Caco-2 (cell line): ENCODE results near the gene ZNF205. TPM values are rescaled to one million over a fixed set of nuclear protein-coding genes. Genes with fewer than 3 reads are reported as not detected.

ENCODE experiments used
- Bru-seq: library from RNA; stranded (reverse); fragments of 400-500 nt; gene quantifications from one replicate; lab custom pipeline; 2021; lab: Mats Ljungman, UMichigan
- BruChase-seq, 2 experiments: library from RNA; stranded (reverse); fragments of 400-500 nt; gene quantifications; one replicate each; lab custom pipeline; 2021; lab: Mats Ljungman, UMichigan
- BruUV-seq: library from RNA; stranded (reverse); fragments of 400-500 nt; replicated peaks from 2 replicates; lab custom pipeline; 2021; lab: Mats Ljungman, UMichigan
- CTCF ChIA-PET: fragments of 300-600 bp; sonication (Branson Sonifier 250); formaldehyde crosslinking; loops from one replicate; lab custom pipeline; 2022; ENCODE audit warnings: antibody characterized with exemption; lab: Charles Lee
- POLR2A ChIA-PET: fragments of 300-600 bp; sonication (Branson Sonifier 250); formaldehyde crosslinking; loops from one replicate; lab custom pipeline; 2022; ENCODE audit warnings: antibody characterized with exemption; lab: Charles Lee
- DNase-seq, 2 experiments: peaks; one replicate each; pipeline versions ENCODE4 v3.0.0 to v3.0.0-alpha.2; 2020 to 2022
- H3K27me3 ChIP-seq: replicated peaks from 2 replicates; pipeline ENCODE4 v1.6.0; 2011; ENCODE audit warnings: low read length; ENCODE audit not compliant: control insufficient read depth, insufficient read depth
- H3K36me3 ChIP-seq: 2 replicates; pipeline ENCODE4 v1.5.1; 2011; ENCODE audit warnings: low read length; ENCODE audit not compliant: control insufficient read depth, insufficient read depth
- H3K4me1 ChIP-seq: fragments of 250-450 bp; sonication (Bioruptor Pico); 2 replicates; pipeline ENCODE4 v1.5.1; 2020; ENCODE audit warnings: mild to moderate bottlenecking
- H3K4me3 ChIP-seq: 2 replicates; pipeline ENCODE4 v1.5.1; 2011; ENCODE audit warnings: low read depth, mild to moderate bottlenecking, control low read depth, low read length
- H3K9me3 ChIP-seq: fragments of 250-450 bp; sonication (Bioruptor Pico); 2 replicates; pipeline ENCODE4 v1.5.1; 2020; ENCODE audit warnings: mild to moderate bottlenecking, moderate library complexity
- H3K27ac Mint-ChIP-seq: one replicate; pipeline ENCODE4 v1.8.0; 2022; ENCODE audit warnings: mixed read lengths; ENCODE audit not compliant: unreplicated experiment
- H3K27me3 Mint-ChIP-seq: one replicate; pipeline ENCODE4 v1.8.0; 2022; ENCODE audit warnings: mixed read lengths; ENCODE audit not compliant: insufficient read depth, unreplicated experiment
- H3K36me3 Mint-ChIP-seq: one replicate; pipeline ENCODE4 v1.8.0; 2022; ENCODE audit warnings: mild to moderate bottlenecking, mixed read lengths; ENCODE audit not compliant: insufficient read depth, unreplicated experiment
- H3K4me1 Mint-ChIP-seq: one replicate; pipeline ENCODE4 v1.8.0; 2022; ENCODE audit warnings: low read depth, mixed read lengths; ENCODE audit not compliant: unreplicated experiment
- H3K4me3 Mint-ChIP-seq: one replicate; pipeline ENCODE4 v1.8.0; 2022; ENCODE audit warnings: mild to moderate bottlenecking, moderate library complexity, mixed read lengths; ENCODE audit not compliant: unreplicated experiment
- H3K9me3 Mint-ChIP-seq: one replicate; pipeline ENCODE4 v1.8.0; 2022; ENCODE audit warnings: mixed read lengths; ENCODE audit not compliant: unreplicated experiment
- CTCF ChIP-seq, 2 experiments: fragments of 200-600 bp in 1 of 2; IDR thresholded peaks; 1 replicate in 1 of 2; 2 replicates in 1 of 2; pipeline versions ENCODE4 v1.5.1 to v1.8.0; 2011 to 2022; ENCODE audit warnings: antibody characterized with exemption in 1 of 2, control low read depth in 1 of 2, inconsistent platforms in 1 of 2, low read depth in 1 of 2, low read length in 1 of 2, mild to moderate bottlenecking in 1 of 2, moderate library complexity in 1 of 2; ENCODE audit not compliant: insufficient read depth in 1 of 2, severe bottlenecking in 1 of 2, unreplicated experiment in 1 of 2
- intact Hi-C: fragments of 100-400 bp; cut with micrococcal nuclease; formaldehyde crosslinking; loops from one replicate; pipeline ENCODE4 v1.10.0; 2022; ENCODE audit not compliant: unreplicated experiment
- long read RNA-seq: library from polyadenylated mRNA; stranded (forward); transcript quantifications from one replicate; pipeline ENCODE4 v2.0.0, GENCODE V29; 2022
- total RNA-seq: library from RNA; stranded (reverse); gene quantifications from 2 replicates; pipeline ENCODE4 v1.2.3, GENCODE V29; 2022

ZNF205 gene
- 10.3 and 13.5 TPM in 2 replicates for total RNA-seq
- percentile 53 among the genes with signal in this experiment for Bru-seq, nascent RNA
- percentile 56 among the genes with signal in this experiment for BruChase-seq, experiment 1, labeled RNA remaining after a 2-hour chase
- BruChase-seq, experiment 2, labeled RNA remaining after a 6-hour chase = percentile 57 among the genes with signal in this experiment
- long read RNA-seq, partial matches to known transcripts = 3 of 6 reads
- long read RNA-seq, other reads (novel, unspliced or antisense) = 1 of 6 reads

GRCh38 chr16:3112058-3112880 is at the start of gene ZNF205:
Gene ZNF205, plus strand, starts transcription at chr16:3112586. Its CDS starts 845 bp downstream, at chr16:3113431.
- H3K4me1 Mint-ChIP-seq = peaks cover 9% of the 10 kb centered on the region
- no TSS peak for BruUV-seq
- CTCF ChIA-PET = interaction anchor here (1.0 kb wide), 3 partner anchors 53 to 81 kb away, joined by 3 to 4 read pairs (median 3); no protein-coding TSS in a partner anchor

GRCh38 chr16:3063625-3064386 is 48.6 kb upstream of the ZNF205 start:
- Histone ChIP-seq H3K4me1 (peaks cover 30% of the 10 kb centered on the region), H3K9me3 (no peaks in the 10 kb centered on the region), H3K27me3 (no peaks in the 10 kb centered on the region), H3K36me3 (no peaks in the 10 kb centered on the region), H3K4me3 (no peak overlapping the region)
- TF ChIP-seq CTCF (IDR thresholded peaks at IDR 0.05; ENCODE audit: insufficient read depth in 1 of 2, low read depth in 1 of 2, low read length in 1 of 2, severe bottlenecking in 1 of 2, unreplicated experiment in 1 of 2) = no peak
- CTCF ChIA-PET = no interaction called here
- Mint-ChIP-seq H3K9me3 (no peaks in the 10 kb centered on the region), H3K4me3 (peak overlapping the region; percentile 26), H3K36me3 (peaks cover 13% of the 10 kb centered on the region), H3K27me3 (no peaks in the 10 kb centered on the region), H3K27ac (peak overlapping the region; percentile 79), H3K4me1 (no peaks in the 10 kb centered on the region)
- intact Hi-C loops = no loop called here
- no peak for DNase-seq
- POLR2A ChIA-PET = interaction anchor here (0.5 kb wide), 1 partner anchor 60 kb away, joined by 9 read pairs; no protein-coding TSS in a partner anchor
- BruUV-seq = no TSS peak

More at GRCh38 chr16:3112058-3112880, at the start of gene ZNF205:
- TF ChIP-seq CTCF (IDR thresholded peaks at IDR 0.05; ENCODE audit: insufficient read depth in 1 of 2, low read depth in 1 of 2, low read length in 1 of 2, severe bottlenecking in 1 of 2, unreplicated experiment in 1 of 2) = no peak
- H3K36me3 Mint-ChIP-seq = peaks cover 6% of the 10 kb centered on the region
- H3K27me3 Mint-ChIP-seq = no peaks in the 10 kb centered on the region
- H3K4me3 Mint-ChIP-seq = peak within 1 kb of the TSS; percentile 70
- Histone ChIP-seq H3K9me3 (no peaks in the 10 kb centered on the region), H3K27me3 (no peaks in the 10 kb centered on the region), H3K4me3 (peak within 1 kb of the TSS; percentile 50), H3K36me3 (no peaks in the 10 kb centered on the region), H3K4me1 (peaks cover 5% of the 10 kb centered on the region)
- no peaks in the 10 kb centered on the region for H3K9me3 Mint-ChIP-seq
- POLR2A ChIA-PET = interaction anchor here (0.5 kb wide), 1 partner anchor 14 kb away, joined by 6 read pairs; no protein-coding TSS in a partner anchor
- intact Hi-C loops = no loop called here
- peak; percentile 82 to 84 for DNase-seq
- H3K27ac Mint-ChIP-seq = peak within 1 kb of the TSS; percentile 14
